H1 (cell line): Measurements from ENCODE around the gene RPRML. TPM values are rescaled to one million over a fixed set of nuclear protein-coding genes. Genes with fewer than 3 reads are reported as not detected.

Experiments
- GTF2F1 ChIP-seq: IDR thresholded peaks from 2 replicates; pipeline ENCODE4 v1.6.1; 2012; ENCODE audit warnings: low read depth, low read length, improper control_type of control experiment, borderline replicate concordance
- polyA plus RNA-seq, 7 experiments: library from polyadenylated mRNA; depleted of rRNA in 3 of 7; stranded (reverse) in 5 of 7; unstranded in 2 of 7; fragments of >200 nt in 5 of 7; fragments of 200-250 nt in 2 of 7; gene quantifications; 1 replicate in 5 of 7; 2 replicates in 1 of 7; 4 replicates in 1 of 7; pipeline versions ENCODE4 v1.2.1 to v1.2.3, GENCODE V29; 2011 to 2013; ENCODE audit warnings: missing spikeins in 2 of 7, mixed read lengths in 2 of 7
- total RNA-seq: library from RNA; stranded (reverse); fragmentation: NEBNext Ultra II Directional; extraction: Animal tissue kit (Norgen Biotek cat#: 25700); gene quantifications from 2 replicates; pipeline ENCODE4 v1.2.1, GENCODE V29; 2021

The RPRML gene
- total and polyA plus RNA-seq, 2 of the 8 experiments (the other 6 are each of a cell fraction or from before 2014, with no cell fraction given): 3.5 to 5.5 TPM

DNA sequence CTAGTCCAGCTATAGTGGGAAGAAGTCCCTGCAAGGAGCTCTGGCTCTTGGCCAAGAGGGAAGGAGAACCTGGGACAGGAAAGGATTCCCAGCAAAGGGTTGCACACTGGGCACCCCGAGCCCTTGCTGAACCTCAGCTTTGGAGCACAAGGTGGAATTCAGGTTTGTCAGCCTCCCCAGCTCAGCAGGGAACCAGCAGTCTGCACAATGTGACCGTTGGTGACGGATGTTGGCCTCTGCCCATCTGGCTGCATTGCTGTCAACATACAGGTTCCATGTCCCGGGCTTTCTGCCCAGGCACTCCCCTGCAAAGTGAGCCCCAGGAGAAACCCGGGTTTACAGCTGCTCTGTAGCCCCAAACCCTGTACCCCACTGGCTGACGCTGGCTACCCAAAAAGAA, 6.7 kb downstream of the RPRML start (continued):
- no peak for TF ChIP-seq GTF2F1
